Upper lobe of right lung (tissue), 1 donor: ENCODE results near the gene KATNB1. TPM values are rescaled to one million over a fixed set of nuclear protein-coding genes. Genes with fewer than 3 reads are reported as not detected.
A peak's percentile ranks its signal among the peaks of the same experiment; 100 is the strongest.
"Not testable (repeated sequence)": the region's sequence is repeated elsewhere in the genome, so short reads cannot be mapped to it uniquely, and the experiment has no call there.

Experiments
- ATAC-seq: fragments of 200-7000 bp; cut with Tn5 transposase; one replicate; pipeline ENCODE4 v1.9.1; 2020; ENCODE audit warnings: mild to moderate bottlenecking, moderate library complexity
- DNase-seq: peaks from one replicate; pipeline ENCODE4 v3.0.0-alpha.2; 2020
- H3K27ac ChIP-seq: fragments of 200-600 bp; one replicate; pipeline ENCODE4 v1.8.0; 2022
- H3K27me3 ChIP-seq: fragments of 200-600 bp; one replicate; pipeline ENCODE4 v1.8.0; 2022; ENCODE audit warnings: mild to moderate bottlenecking
- H3K36me3 ChIP-seq: fragments of 200-600 bp; one replicate; pipeline ENCODE4 v1.8.0; 2022
- H3K4me1 ChIP-seq: fragments of 200-600 bp; one replicate; pipeline ENCODE4 v1.8.0; 2022
- H3K4me3 ChIP-seq: fragments of 200-600 bp; one replicate; pipeline ENCODE4 v1.8.0; 2022; ENCODE audit warnings: mild to moderate bottlenecking
- H3K9me3 ChIP-seq: fragments of 200-600 bp; one replicate; pipeline ENCODE4 v1.8.0; 2022
- CTCF ChIP-seq: fragments of 200-600 bp; IDR thresholded peaks from one replicate; pipeline ENCODE4 v1.8.0; 2022; ENCODE audit warnings: antibody characterized with exemption
- intact Hi-C: fragments of 100-400 bp; cut with DNase I; formaldehyde crosslinking; loops from one replicate; pipeline ENCODE4 v1.11.0; 2022
- total RNA-seq: library from RNA; stranded (reverse); fragmentation: NEBNext Ultra II Directional; extraction: Animal tissue kit (Norgen Biotek cat#: 25700); gene quantifications from one replicate; pipeline ENCODE4 v1.2.1, GENCODE V29; 2021
- donor health status: DM: no; HTN: yes; CAD: no; lungs with severe emphysema.

The KATNB1 gene
- total RNA-seq, 1 donor from 2014 or later, result 16.6 TPM

GRCh38 chr16:57788951-57789350 is 53.4 kb downstream of the KATNB1 start:
- DNase-seq (no peak), ATAC-seq (no peak)
- TF ChIP-seq CTCF, result no peak
- no peak overlapping the region for H3K27ac ChIP-seq
- peaks cover 62% of the 10 kb centered on the region for H3K36me3 ChIP-seq
- peaks cover 45% of the 10 kb centered on the region for H3K4me1 ChIP-seq
- intact Hi-C loops, result no loop called here
- H3K4me3 ChIP-seq, result no peak overlapping the region
- H3K9me3 ChIP-seq, result no peaks in the 10 kb centered on the region
- H3K27me3 ChIP-seq, result no peaks in the 10 kb centered on the region

- Histone ChIP-seq H3K9me3 (no peaks in the 10 kb centered on the region), H3K4me1 (peaks cover 50% of the 10 kb centered on the region), H3K4me3 (no peak overlapping the region), H3K27ac (no peak overlapping the region), H3K27me3 (no peaks in the 10 kb centered on the region), H3K36me3 (peaks cover 52% of the 10 kb centered on the region)
- TF ChIP-seq CTCF, result no peak
- no peak for DNase-seq
- no peak for ATAC-seq
- intact Hi-C loops, result no loop called here
Observed at GRCh38 chr16:57791195-57791892, 55.8 kb downstream of the KATNB1 start.

GRCh38 chr16:57791893-57792461 is 56.4 kb downstream of the KATNB1 start:
- Histone ChIP-seq H3K27me3 (no peaks in the 10 kb centered on the region), H3K9me3 (no peaks in the 10 kb centered on the region), H3K36me3 (peaks cover 58% of the 10 kb centered on the region), H3K4me1 (peaks cover 44% of the 10 kb centered on the region), H3K4me3 (no peak overlapping the region), H3K27ac (peak overlapping the region; percentile 17)
- intact Hi-C loops, result no loop called here
- no peak for TF ChIP-seq CTCF
- no peak for DNase-seq
- no peak for ATAC-seq

- Histone ChIP-seq H3K4me3 (no peak overlapping the region), H3K36me3 (peaks cover 46% of the 10 kb centered on the region), H3K4me1 (peaks cover 44% of the 10 kb centered on the region), H3K27ac (peak overlapping the region; percentile 6), H3K27me3 (no peaks in the 10 kb centered on the region), H3K9me3 (no peaks in the 10 kb centered on the region)
- ATAC-seq (no peak), DNase-seq (no peak)
- TF ChIP-seq CTCF, result no peak
- intact Hi-C loops, result no loop called here
Observed at GRCh38 chr16:57794849-57795430, 59.4 kb downstream of the KATNB1 start.

- intact Hi-C loops, result no loop called here
- Histone ChIP-seq H3K4me1 (peaks cover 49% of the 10 kb centered on the region), H3K27ac (no peak overlapping the region), H3K9me3 (no peaks in the 10 kb centered on the region), H3K27me3 (no peaks in the 10 kb centered on the region), H3K36me3 (peaks cover 41% of the 10 kb centered on the region), H3K4me3 (no peak overlapping the region)
- peak; percentile 41 for TF ChIP-seq CTCF
- DNase-seq, result no peak
- peak; percentile 44 for ATAC-seq
Observed at GRCh38 chr16:57795431-57795878, 59.9 kb downstream of the KATNB1 start.

- H3K9me3 ChIP-seq, H3K27me3 ChIP-seq, ATAC-seq, H3K27ac ChIP-seq, intact Hi-C loops, H3K4me3 ChIP-seq, DNase-seq: not testable (repeated sequence)
- Histone ChIP-seq H3K36me3 (peaks cover 37% of the 10 kb centered on the region), H3K4me1 (peaks cover 49% of the 10 kb centered on the region)
Observed at GRCh38 chr16:57796014-57796413, 60.4 kb downstream of the KATNB1 start.
